PC-3 (cell line): ENCODE measurements around the gene SFXN2. TPM values are rescaled to one million over a fixed set of nuclear protein-coding genes. Genes with fewer than 3 reads are reported as not detected.

ENCODE experiments used
- ATAC-seq: fragments of 200-7000 bp; cut with Tn5 transposase; 2 replicates; pipeline ENCODE4 v1.9.1; 2020; ENCODE audit warnings: mild to moderate bottlenecking, moderate library complexity
- BruUV-seq: library from RNA; stranded (reverse); fragments of 400-500 nt; replicated peaks from 2 replicates; lab custom pipeline; 2021; lab: Mats Ljungman, UMichigan
- CTCF ChIA-PET: fragments of 300-600 bp; sonication (Branson Sonifier 250); formaldehyde crosslinking; loops from one replicate; lab custom pipeline; 2022; ENCODE audit warnings: antibody characterized with exemption; lab: Charles Lee
- POLR2A ChIA-PET: fragments of 300-600 bp; sonication (Branson Sonifier 250); formaldehyde crosslinking; loops from one replicate; lab custom pipeline; 2022; ENCODE audit warnings: antibody characterized with exemption; ENCODE audit not compliant: unreplicated experiment; lab: Charles Lee
- DNase-seq: peaks from one replicate; pipeline ENCODE4 v3.0.0-alpha.2; 2015
- H2AFZ ChIP-seq: fragments of 300-600 bp; sonication (generic); 2 replicates; pipeline ENCODE4 v1.6.0; 2016; ENCODE audit warnings: antibody characterized with exemption, low read length
- H3F3A ChIP-seq: fragments of 300-600 bp; sonication (generic); one replicate; pipeline ENCODE4 v1.6.0; 2017; ENCODE audit warnings: antibody characterized with exemption, low read length, control low read depth, mild to moderate bottlenecking; ENCODE audit not compliant: unreplicated experiment
- H3K27ac ChIP-seq: fragments of 300-600 bp; sonication (generic); 2 replicates; pipeline ENCODE4 v1.5.1; 2016; ENCODE audit warnings: mild to moderate bottlenecking, low read length
- H3K27me3 ChIP-seq: fragments of 300-600 bp; sonication (generic); 2 replicates; pipeline ENCODE4 v1.6.1; 2016; ENCODE audit warnings: low read length, mixed read lengths
- H3K36me3 ChIP-seq: fragments of 300-600 bp; sonication (generic); 2 replicates; pipeline ENCODE4 v1.6.1; 2016; ENCODE audit warnings: low read depth, mixed run types, low read length, mixed read lengths
- H3K4me1 ChIP-seq: fragments of 300-600 bp; sonication (generic); 2 replicates; pipeline ENCODE4 v1.5.1; 2016; ENCODE audit warnings: low read length; ENCODE audit not compliant: insufficient read depth
- H3K4me2 ChIP-seq: fragments of 300-600 bp; sonication (generic); 2 replicates; pipeline ENCODE4 v1.6.0; 2016; ENCODE audit warnings: low read length
- H3K4me3 ChIP-seq: fragments of 300-600 bp; sonication (generic); 2 replicates; pipeline ENCODE4 v1.5.1; 2016; ENCODE audit warnings: mild to moderate bottlenecking, low read length, mixed read lengths
- H3K79me2 ChIP-seq: fragments of 300-600 bp; sonication (generic); 2 replicates; pipeline ENCODE4 v1.6.1; 2017; ENCODE audit warnings: low read length, mixed read lengths
- H3K9ac ChIP-seq: fragments of 300-600 bp; sonication (generic); 2 replicates; pipeline ENCODE4 v1.6.0; 2016; ENCODE audit warnings: mild to moderate bottlenecking, low read length
- H3K9me2 ChIP-seq: fragments of 300-600 bp; sonication (generic); replicated peaks from 2 replicates; pipeline ENCODE4 v1.6.1; 2016; ENCODE audit warnings: mixed run types, low read length, mixed read lengths
- H3K9me3 ChIP-seq: fragments of 300-600 bp; sonication (generic); 2 replicates; pipeline ENCODE4 v1.6.1; 2016; ENCODE audit warnings: low read length, mixed read lengths
- H4K20me1 ChIP-seq: fragments of 300-600 bp; sonication (generic); 2 replicates; pipeline ENCODE4 v1.6.1; 2016; ENCODE audit warnings: low read length, mixed read lengths
- EZH2 ChIP-seq: fragments of 300-600 bp; sonication (generic); IDR thresholded peaks from one replicate; pipeline ENCODE4 v1.6.1; 2017; ENCODE audit warnings: antibody characterized with exemption, mild to moderate bottlenecking, low read length; ENCODE audit not compliant: unreplicated experiment
- EZH2phosphoT487 ChIP-seq: fragments of 300-600 bp; sonication (generic); IDR thresholded peaks from 2 replicates; pipeline ENCODE4 v1.6.1; 2018; ENCODE audit warnings: mild to moderate bottlenecking, antibody characterized with exemption, low read length, borderline replicate concordance
- intact Hi-C: fragments of 100-400 bp; cut with micrococcal nuclease; formaldehyde crosslinking; loops from 2 replicates; pipeline ENCODE4 v1.9.0; 2023
- total RNA-seq: library from RNA; depleted of rRNA; stranded (reverse); fragments of >200 nt; gene quantifications from 2 replicates; pipeline ENCODE4 v1.2.3, GENCODE V29; 2014; rRNA removed
- TF ChIP-seq, protein P1 (sequence below): fragments of 300-600 bp; sonication (generic); conservative IDR thresholded peaks from 2 replicates; pipeline ENCODE4 v1.5.1; 2017; ENCODE audit warnings: antibody characterized with exemption, low read depth, mild to moderate bottlenecking, low read length

Gene SFXN2
- total RNA-seq, 1 experiment from 2014 or later: 10.3 TPM

DNA sequence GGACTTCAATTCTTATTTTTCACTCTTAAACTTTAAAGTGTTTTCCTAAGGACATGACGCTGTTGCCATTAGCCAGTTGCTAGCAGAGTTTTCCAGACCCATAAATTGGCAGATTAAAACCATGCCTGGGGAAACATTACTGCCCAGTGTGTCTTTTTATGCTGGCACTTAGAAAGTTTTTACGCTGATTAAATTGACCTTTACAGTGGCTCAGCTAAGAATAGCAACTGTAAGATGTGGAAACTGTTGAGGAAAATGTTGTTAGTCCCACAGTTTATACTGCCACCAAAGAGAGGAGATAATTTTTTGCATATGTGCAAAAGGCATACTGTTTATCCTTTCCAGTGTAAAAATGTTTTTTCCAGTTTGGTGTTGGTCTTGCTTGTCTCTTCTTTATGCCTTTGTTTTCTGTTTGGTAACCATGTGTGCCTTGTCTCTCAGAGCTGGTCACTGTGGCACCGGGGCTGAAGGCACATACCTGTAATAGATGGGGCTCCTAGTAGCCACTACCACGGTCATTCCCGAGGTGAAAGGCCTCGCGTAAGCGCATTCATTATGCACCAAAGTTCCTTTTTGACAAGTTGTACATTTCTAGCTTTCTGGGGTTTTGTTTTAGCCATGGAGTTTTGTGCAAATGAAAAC is 77.4 kb downstream of the SFXN2 start:
- Histone ChIP-seq H3K4me2 (no peak overlapping the region), H3K27me3 (no peaks in the 10 kb centered on the region), H3F3A (no peaks in the 10 kb centered on the region), H3K4me3 (no peak overlapping the region), H4K20me1 (no peaks in the 10 kb centered on the region), H3K79me2 (no peaks in the 10 kb centered on the region), H3K9me3 (no peaks in the 10 kb centered on the region), H2AFZ (no peak overlapping the region), H3K9ac (no peak overlapping the region), H3K9me2 (no peaks in the 10 kb centered on the region), H3K27ac (no peak overlapping the region), H3K4me1 (no peaks in the 10 kb centered on the region), H3K36me3 (no peaks in the 10 kb centered on the region)
- POLR2A ChIA-PET: no interaction called here
- no peak for ATAC-seq
- DNase-seq: no peak
- no peak for TF ChIP-seq EZH2
- TF ChIP-seq, protein P1, sequence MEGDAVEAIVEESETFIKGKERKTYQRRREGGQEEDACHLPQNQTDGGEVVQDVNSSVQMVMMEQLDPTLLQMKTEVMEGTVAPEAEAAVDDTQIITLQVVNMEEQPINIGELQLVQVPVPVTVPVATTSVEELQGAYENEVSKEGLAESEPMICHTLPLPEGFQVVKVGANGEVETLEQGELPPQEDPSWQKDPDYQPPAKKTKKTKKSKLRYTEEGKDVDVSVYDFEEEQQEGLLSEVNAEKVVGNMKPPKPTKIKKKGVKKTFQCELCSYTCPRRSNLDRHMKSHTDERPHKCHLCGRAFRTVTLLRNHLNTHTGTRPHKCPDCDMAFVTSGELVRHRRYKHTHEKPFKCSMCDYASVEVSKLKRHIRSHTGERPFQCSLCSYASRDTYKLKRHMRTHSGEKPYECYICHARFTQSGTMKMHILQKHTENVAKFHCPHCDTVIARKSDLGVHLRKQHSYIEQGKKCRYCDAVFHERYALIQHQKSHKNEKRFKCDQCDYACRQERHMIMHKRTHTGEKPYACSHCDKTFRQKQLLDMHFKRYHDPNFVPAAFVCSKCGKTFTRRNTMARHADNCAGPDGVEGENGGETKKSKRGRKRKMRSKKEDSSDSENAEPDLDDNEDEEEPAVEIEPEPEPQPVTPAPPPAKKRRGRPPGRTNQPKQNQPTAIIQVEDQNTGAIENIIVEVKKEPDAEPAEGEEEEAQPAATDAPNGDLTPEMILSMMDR: no peak
- no peak for TF ChIP-seq EZH2phosphoT487
- CTCF ChIA-PET: no interaction called here
- intact Hi-C loops: no loop called here
- BruUV-seq: no TSS peak

Other genes with a start within 250 kb of the SFXN2 start
- gene ACTR1A, start 211.9 kb upstream of the SFXN2 start, total RNA-seq: 69.9 and 72.7 TPM in 2 replicates
- gene SUFU, start 210.7 kb upstream of the SFXN2 start, total RNA-seq: 2.7 and 4.4 TPM in 2 replicates
- 61.4 and 103 TPM in 2 replicates for gene TRIM8, start 70.2 kb upstream of the SFXN2 start, total RNA-seq
- 2.5 and 2.8 TPM in 2 replicates for gene ARL3, start 239 bp upstream of the SFXN2 start, total RNA-seq
- gene WBP1L, start 29.3 kb downstream of the SFXN2 start, total RNA-seq: 23.8 and 24.6 TPM in 2 replicates
- not detected in 2 replicates for gene CYP17A1, start 122.8 kb downstream of the SFXN2 start, total RNA-seq
- gene BORCS7, start 139.6 kb downstream of the SFXN2 start, total RNA-seq: 6.0 and 8.1 TPM in 2 replicates
- 1.7 and 3.5 TPM in 2 replicates for gene AS3MT, start 154.8 kb downstream of the SFXN2 start, total RNA-seq
- 7.2 and 9.7 TPM in 2 replicates for gene CNNM2, start 203.7 kb downstream of the SFXN2 start, total RNA-seq